Endodermal cell (in vitro differentiated cells): ENCODE data around the gene MAGIX. TPM values are rescaled to one million over a fixed set of nuclear protein-coding genes. Genes with fewer than 3 reads are reported as not detected.

Source experiments
- DNase-seq: peaks from one replicate; pipeline ENCODE4 v3.0.0-alpha.2; 2017
- H3K27ac ChIP-seq: 2 replicates; pipeline ENCODE4 v1.5.1; 2013; ENCODE audit warnings: mild to moderate bottlenecking, low read depth, low read length, moderate library complexity
- H3K27me3 ChIP-seq: 2 replicates; pipeline ENCODE4 v1.6.1; 2013; ENCODE audit warnings: mild to moderate bottlenecking, low read length, moderate library complexity; ENCODE audit not compliant: insufficient read depth, control insufficient read depth, poor library complexity, severe bottlenecking
- H3K36me3 ChIP-seq: 2 replicates; pipeline ENCODE4 v1.7.0; 2013; ENCODE audit warnings: mild to moderate bottlenecking, low read length, moderate library complexity; ENCODE audit not compliant: control insufficient read depth, insufficient read depth
- H3K4me1 ChIP-seq: one replicate; pipeline ENCODE4 v1.7.0; 2013; ENCODE audit warnings: low read length; ENCODE audit not compliant: control insufficient read depth, insufficient read depth
- H3K4me3 ChIP-seq: 2 replicates; pipeline ENCODE4 v1.5.1; 2013; ENCODE audit warnings: mild to moderate bottlenecking, low read length, moderate library complexity
- H3K9ac ChIP-seq: 2 replicates; pipeline ENCODE4 v1.6.1; 2013; ENCODE audit warnings: mild to moderate bottlenecking, low read length, moderate library complexity; ENCODE audit not compliant: poor library complexity, severe bottlenecking; ENCODE audit errors: extremely low read depth
- H3K9me3 ChIP-seq: 2 replicates; pipeline ENCODE4 v1.6.1; 2013; ENCODE audit warnings: mild to moderate bottlenecking, low read length, moderate library complexity; ENCODE audit not compliant: control insufficient read depth
- H3K27ac Mint-ChIP-seq: 2 replicates; pipeline ENCODE4 v1.8.0; 2020; ENCODE audit warnings: mixed read lengths
- H3K27me3 Mint-ChIP-seq: 2 replicates; pipeline ENCODE4 v1.8.0; 2021; ENCODE audit warnings: mild to moderate bottlenecking, mixed read lengths; ENCODE audit not compliant: insufficient read depth
- H3K36me3 Mint-ChIP-seq: 2 replicates; pipeline ENCODE4 v1.8.0; 2020; ENCODE audit warnings: low read depth, mixed read lengths
- H3K4me1 Mint-ChIP-seq: 2 replicates; pipeline ENCODE4 v1.8.0; 2020; ENCODE audit warnings: mixed read lengths
- H3K4me3 Mint-ChIP-seq: 2 replicates; pipeline ENCODE4 v1.8.0; 2020; ENCODE audit warnings: mild to moderate bottlenecking, moderate library complexity, mixed read lengths
- H3K9me3 Mint-ChIP-seq: 2 replicates; pipeline ENCODE4 v1.8.0; 2020; ENCODE audit warnings: mild to moderate bottlenecking, mixed read lengths
- CTCF ChIP-seq: fragments of 200-600 bp; sonication (generic); conservative IDR thresholded peaks from 2 replicates; pipeline ENCODE4 v1.5.0; 2021; ENCODE audit warnings: antibody characterized with exemption, mild to moderate bottlenecking
- WGBS, 2 experiments: methylation state at CpG; one replicate each; pipeline versions ENCODE4 v1.1.5 to v1.1.7; 2013; ENCODE audit warnings: missing lambda C conversion rate in 2 of 2, mixed read lengths in 1 of 2; ENCODE audit not compliant: insufficient coverage in 1 of 2, insufficient read length in 1 of 2; 5-methylcytosine and 5-hydroxymethylcytosine counted together
- total RNA-seq, 2 donors: library from RNA; stranded (reverse); fragmentation: NEBNext Ultra II Directional in 1 of 2; extraction: Animal tissue kit (Norgen Biotek cat#: 25700) in 1 of 2; gene quantifications; 2 replicates in 1 of 2; 3 replicates in 1 of 2; pipeline ENCODE4 v1.2.1, GENCODE V29; 2021

Gene MAGIX
- total RNA-seq, 2 donors from 2014 or later, result 1.2 to 1.3 TPM

- H3K9me3 Mint-ChIP-seq, result peaks cover 62% of the 10 kb centered on the region
These were observed 7.2 kb upstream of the MAGIX start for GRCh38 chrX:49155243-49155899.

GRCh38 chrX:49155900-49156837 is 6.4 kb upstream of the MAGIX start:
- Mint-ChIP-seq H3K4me1 (no peaks in the 10 kb centered on the region), H3K9me3 (peaks cover 56% of the 10 kb centered on the region), H3K27me3 (peaks cover 32% of the 10 kb centered on the region), H3K36me3 (no peaks in the 10 kb centered on the region), H3K27ac (peak overlapping the region; percentile 94), H3K4me3 (peak overlapping the region; percentile 74)
- H3K27ac ChIP-seq, result peak overlapping the region; percentile 93
- peak overlapping the region; percentile 72 for H3K4me3 ChIP-seq
- H3K4me1 ChIP-seq, result no peaks in the 10 kb centered on the region
- H3K36me3 ChIP-seq, result no peaks in the 10 kb centered on the region
- no peaks in the 10 kb centered on the region for H3K9me3 ChIP-seq
- TF ChIP-seq CTCF, result peak; percentile 78
- no peaks in the 10 kb centered on the region for H3K27me3 ChIP-seq
- peak; percentile 90 for DNase-seq
- 12 to 17% methylated on average over 13 to 60 of the region's 65 CpGs for WGBS, 2 experiments
- H3K9ac ChIP-seq, result peak overlapping the region; percentile 67

More at GRCh38 chrX:49155243-49155899, 7.2 kb upstream of the MAGIX start:
- Histone ChIP-seq H3K9me3 (no peaks in the 10 kb centered on the region), H3K4me3 (peak overlapping the region; percentile 72), H3K9ac (no peak overlapping the region), H3K27me3 (no peaks in the 10 kb centered on the region), H3K27ac (peak overlapping the region; percentile 22), H3K36me3 (no peaks in the 10 kb centered on the region), H3K4me1 (no peaks in the 10 kb centered on the region)
- no peaks in the 10 kb centered on the region for H3K36me3 Mint-ChIP-seq
- TF ChIP-seq CTCF, result no peak
- H3K4me1 Mint-ChIP-seq, result no peaks in the 10 kb centered on the region
- peak overlapping the region; percentile 74 for H3K4me3 Mint-ChIP-seq
- peak overlapping the region; percentile 94 for H3K27ac Mint-ChIP-seq
- peaks cover 29% of the 10 kb centered on the region for H3K27me3 Mint-ChIP-seq
- peak; percentile 77 for DNase-seq
- 0 to 16% methylated on average over 1 to 17 of the region's 18 CpGs for WGBS, 2 experiments

- H3K27ac ChIP-seq, result no peak overlapping the region
- Mint-ChIP-seq H3K27ac (no peak overlapping the region), H3K4me1 (no peaks in the 10 kb centered on the region), H3K4me3 (peak overlapping the region; percentile 74), H3K36me3 (no peaks in the 10 kb centered on the region), H3K27me3 (peaks cover 38% of the 10 kb centered on the region), H3K9me3 (peaks cover 62% of the 10 kb centered on the region)
- H3K36me3 ChIP-seq, result no peaks in the 10 kb centered on the region
- no peaks in the 10 kb centered on the region for H3K27me3 ChIP-seq
- peak; percentile 57 for DNase-seq
- no peak overlapping the region for H3K4me3 ChIP-seq
- WGBS, 2 experiments, result 84 to 90% methylated on average over 2 to 21 of the region's 25 CpGs
- H3K9me3 ChIP-seq, result no peaks in the 10 kb centered on the region
- no peaks in the 10 kb centered on the region for H3K4me1 ChIP-seq
- no peak for TF ChIP-seq CTCF
- H3K9ac ChIP-seq, result no peak overlapping the region
These were observed 5.4 kb upstream of the MAGIX start for GRCh38 chrX:49157194-49157593.
